Stimulated activated CD8-positive, alpha-beta memory T cell treated with anti-CD3 and anti-CD28 coated beads, Interleukin-15, amount 100 ng/mL, for 1 hour (primary cell): Measurements from ENCODE around the gene DNAAF9.

Experiments
- DNase-seq: peaks from one replicate; pipeline ENCODE4 v3.0.0-alpha.2; 2020; ENCODE audit warnings: low read depth

DNAAF9 gene

DNA sequence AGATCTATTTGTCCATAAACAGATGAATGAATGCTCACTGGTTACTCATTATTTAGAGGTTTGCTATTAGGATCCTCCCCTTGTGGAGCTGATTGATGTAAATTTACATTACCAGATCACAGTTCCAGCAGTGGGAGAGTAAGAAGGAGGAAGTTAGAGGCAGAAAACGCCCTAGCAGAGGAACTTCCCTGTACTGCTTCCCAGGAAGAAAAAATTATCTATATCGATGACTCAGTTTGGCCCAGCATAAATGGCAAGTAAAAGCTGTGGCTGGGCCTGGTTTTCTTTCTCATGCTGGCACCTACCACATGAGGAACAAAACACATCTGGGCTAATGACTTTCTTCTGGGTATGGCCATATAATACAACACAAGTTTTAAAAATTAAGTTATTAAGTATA, 35.7 kb downstream of the DNAAF9 start:
- DNase-seq: no peak

DNA sequence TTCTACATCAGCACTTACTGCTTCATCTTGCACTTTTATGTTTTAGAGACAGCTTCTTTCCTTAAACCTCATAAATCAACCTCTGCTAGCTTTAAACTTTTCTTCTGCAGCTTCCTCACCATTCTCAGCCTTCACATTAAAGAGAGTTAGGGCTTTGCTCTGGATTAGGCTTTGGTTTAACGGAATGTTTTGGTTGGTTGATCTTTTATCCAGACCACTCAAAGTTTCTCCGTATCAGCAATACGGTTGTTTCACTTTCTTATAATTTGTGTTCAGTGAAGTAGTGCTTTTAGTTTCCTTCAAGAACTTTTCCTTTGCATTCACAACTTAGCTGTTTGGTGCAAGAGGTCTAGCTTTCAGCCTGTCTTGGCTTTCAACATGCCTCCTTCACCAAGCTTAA, 40.4 kb downstream of the DNAAF9 start:
- no peak for DNase-seq

DNA sequence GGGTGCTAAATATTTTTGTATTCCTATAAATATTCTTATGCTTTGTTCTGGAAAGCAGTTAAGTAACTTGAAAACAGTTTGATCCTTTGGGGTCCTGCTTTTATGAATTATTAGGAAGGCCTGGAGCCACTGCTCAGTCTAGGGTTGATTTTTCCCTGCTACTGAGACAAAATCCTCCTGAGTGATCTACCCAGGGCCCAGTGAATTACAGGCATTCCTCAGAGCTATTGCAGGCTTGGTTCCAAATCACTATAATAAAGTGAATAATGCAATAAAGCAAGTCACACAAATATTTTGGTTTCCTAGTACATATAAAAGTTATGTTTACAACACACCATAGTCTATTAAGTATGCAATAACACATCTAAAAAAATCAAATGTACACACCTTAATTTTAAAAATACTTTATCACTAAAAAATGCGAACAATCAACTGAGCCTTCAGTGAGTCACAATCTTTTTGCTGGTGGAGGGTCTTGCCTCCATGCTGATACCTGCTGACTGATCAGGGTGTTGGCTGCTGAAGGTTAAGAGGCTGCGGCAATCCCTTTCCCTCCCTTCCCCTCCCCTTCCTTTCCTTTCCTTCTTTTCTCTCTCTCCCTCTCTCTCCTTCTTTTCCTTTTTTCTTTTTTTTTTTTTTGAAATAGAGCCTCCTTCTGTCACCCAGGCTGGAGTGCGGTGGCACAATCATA, 43.0 kb downstream of the DNAAF9 start:
- no peak for DNase-seq

DNA sequence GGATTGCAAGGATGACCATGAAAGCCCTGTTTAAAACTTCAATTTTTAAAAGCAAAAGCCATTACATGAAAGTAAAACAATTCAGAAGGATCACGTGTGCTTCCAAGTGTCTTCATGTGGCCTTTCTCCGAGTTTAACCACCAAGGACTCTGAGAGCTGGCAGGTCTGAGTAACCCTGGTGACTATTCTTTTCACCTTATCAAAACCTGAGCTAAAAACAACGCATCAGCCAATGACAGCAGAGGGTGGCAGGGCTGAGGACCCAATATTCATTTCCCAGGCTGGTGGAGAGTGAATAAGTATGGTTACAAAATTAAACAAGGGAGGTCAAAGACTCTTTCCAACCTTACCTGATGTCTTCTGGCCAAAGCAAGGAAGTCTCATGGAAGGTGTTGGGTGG, 46.7 kb downstream of the DNAAF9 start:
- DNase-seq: no peak

DNA sequence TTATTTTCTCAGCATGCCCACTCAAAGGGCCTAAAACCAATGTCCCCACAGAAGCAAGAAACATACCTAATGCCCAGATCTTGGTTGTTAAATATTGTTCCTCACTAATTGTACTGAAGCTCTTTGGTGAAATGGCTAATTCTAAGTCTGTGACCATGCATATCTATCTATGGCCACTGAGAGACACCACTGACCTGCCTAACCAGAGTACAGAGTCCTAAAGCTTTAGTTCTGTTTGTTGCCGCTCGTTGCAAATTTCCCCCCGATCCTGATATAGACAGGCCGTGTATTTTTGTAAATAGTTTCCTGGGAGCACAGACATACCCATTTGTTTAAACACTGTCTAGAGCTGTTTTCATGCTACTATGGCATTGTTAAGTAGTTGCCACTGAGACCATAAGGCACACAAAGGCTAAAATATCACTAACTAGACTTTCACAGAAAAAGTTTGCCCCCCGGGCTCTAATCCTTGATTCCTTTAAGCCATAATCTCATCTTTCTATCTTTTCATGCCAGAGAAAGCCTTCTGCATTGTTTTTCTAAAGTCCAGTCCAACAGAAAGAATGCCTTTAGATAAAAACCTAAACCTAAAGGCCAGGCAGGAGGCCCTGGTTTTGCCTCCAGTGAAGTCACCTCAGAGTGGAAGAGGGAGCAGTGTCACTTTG, 48.7 kb downstream of the DNAAF9 start:
- DNase-seq: no peak
